GM19438 (cell line): ENCODE measurements around the gene SOX2.

Experiments
- ATAC-seq: cut with Tn5 transposase; IDR thresholded peaks from one replicate; pipeline ENCODE4 v1.9.1; 2021; ENCODE audit warnings: low read depth; ENCODE audit not compliant: unreplicated experiment

SOX2 gene

DNA sequence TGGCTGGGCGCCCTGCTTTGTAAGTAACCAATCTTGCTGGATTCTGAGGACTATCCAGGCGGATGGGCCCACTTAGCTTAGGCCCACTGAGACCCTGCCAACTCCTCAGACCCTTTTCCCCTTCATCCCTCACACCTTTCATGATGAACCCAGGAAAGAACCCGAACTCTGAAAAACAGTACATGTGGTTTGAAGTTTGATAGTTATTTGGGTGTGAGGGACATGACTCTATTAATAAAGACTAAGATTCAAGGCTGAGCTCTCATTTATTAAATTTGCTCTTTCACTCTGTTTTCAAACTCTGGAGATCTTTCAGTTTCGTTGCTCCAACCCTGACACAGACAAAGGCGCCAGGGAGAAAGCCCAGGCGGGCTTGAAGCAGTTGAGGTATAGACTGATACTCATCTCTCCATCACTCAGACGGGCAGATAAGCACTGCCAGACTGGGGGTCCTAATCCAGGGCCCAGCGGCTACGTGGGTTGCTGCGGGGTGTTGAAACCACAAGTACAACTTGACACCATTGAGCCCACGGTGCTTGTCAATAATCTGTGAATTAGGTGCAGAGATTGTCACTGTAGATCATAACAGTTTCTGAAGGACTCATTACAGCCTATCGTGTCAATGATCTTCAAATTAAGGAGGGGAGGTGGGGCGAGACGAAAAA is 7.2 kb upstream of the SOX2 start:
- no peak for ATAC-seq

DNA sequence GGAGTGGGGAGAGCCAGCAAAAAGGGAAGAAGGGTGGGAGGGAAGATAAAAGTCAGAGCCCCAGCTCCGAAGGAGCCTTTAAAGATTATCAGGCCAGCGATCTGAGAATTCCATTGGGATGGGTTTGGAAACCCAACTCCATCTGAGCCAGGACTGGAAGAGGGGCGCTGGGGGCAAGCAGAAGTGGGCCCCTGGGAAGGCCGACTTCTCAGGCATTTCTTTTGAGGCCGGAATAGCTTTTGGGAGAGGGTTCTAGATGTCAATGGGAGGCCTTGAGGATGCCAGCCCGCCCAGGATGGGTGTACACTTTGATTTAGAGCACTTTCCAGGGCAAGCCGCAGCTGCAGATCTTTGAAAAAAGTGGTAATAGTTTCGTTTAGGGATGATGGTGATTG is 6.6 kb upstream of the SOX2 start:
- no peak for ATAC-seq

DNA sequence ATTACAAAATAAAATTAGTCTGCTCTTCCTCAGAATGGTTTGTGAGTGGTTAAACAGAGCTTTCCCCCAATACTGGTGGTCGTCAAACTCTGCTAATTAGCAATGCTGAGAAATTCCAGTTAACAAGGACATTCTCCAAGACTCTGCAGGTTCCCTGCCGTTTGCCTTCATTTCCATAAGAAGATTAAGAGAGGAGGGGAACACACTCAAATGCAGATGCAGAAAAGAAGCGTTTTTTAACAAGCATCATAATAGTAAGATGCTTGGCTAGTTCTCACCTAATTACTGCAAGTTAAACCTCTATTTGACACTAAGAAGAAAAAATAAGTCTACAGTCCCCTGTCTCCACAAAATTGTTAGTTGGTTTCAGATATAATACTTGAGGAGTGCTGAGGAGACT is 3.7 kb upstream of the SOX2 start:
- no peak for ATAC-seq

DNA sequence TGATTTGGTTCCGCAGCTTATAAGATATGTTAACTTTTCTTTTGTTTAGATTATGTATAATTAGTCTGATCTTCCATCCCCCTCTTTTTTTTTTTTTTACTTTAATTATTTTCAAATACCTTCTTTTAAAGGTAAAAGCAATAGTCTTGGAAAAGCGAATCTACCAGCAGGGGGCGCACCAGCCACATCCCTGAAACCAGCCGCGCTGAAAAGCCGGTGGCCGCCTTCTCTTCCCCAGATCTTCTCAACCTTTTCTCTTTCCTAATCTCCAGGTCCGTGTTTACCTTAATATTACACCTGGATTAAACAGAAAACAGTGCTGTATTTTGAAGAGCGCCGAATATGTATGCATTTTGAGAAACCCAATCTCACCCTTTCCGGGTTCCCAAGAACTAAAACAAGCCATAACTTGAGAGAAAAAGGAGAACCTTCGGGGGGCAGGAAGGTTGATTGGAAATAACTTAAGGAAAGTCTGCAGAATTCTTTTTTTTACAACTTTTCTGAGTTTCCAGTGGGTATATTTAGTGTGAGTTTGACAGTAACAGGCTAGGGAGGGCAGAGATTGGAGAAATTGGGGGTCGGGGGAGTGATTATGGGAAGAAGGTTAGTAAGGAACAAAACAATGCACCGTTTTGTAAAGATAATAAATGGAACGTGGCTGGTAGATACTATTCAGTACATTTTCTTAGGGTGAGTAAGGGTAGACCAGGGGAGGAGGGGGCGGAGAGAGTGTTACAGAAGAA is 2.0 kb upstream of the SOX2 start:
- no peak for ATAC-seq

DNA sequence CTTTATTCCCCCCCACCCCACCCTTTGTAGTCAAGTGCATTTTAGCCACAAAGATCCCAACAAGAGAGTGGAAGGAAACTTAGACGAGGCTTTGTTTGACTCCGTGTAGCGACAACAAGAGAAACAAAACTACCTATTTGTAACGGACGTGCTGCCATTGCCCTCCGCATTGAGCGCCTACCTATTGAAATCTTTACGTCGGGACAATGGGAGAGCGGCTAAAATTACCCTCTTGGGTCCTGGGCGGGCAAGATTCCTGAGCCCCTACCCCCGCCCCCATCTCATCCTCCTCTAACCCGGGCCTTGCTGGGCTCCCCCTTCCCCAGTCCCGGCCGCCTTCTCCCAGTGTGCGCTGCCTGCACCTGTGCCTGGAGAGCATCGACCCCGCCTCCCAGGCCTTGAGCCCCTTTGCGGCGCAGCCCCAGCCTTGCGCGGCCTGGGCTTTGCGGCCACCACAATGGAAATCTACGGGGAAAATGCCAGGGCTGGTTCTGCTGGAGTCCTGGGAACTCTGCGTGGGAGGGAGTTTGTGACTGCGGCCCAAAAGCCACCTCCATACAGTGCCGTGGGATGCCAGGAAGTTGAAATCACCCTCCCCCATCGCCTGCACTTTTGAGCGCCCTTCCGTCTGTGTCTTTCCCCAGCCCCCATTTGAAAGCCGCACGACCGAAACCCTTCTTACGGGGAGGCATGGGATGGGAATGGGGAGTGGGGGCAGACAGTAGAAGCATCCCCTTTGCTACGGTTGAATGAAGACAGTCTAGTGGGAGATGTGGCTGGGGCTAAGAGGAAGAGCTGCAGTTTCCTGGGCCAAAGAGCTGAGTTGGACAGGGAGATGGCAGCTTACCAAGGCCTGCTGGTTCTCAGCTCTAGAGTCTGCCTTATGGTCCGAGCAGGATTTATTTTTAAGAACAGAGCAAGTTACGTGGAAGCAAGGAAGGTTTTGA is 1.1 kb upstream of the SOX2 start:
- no peak for ATAC-seq

DNA sequence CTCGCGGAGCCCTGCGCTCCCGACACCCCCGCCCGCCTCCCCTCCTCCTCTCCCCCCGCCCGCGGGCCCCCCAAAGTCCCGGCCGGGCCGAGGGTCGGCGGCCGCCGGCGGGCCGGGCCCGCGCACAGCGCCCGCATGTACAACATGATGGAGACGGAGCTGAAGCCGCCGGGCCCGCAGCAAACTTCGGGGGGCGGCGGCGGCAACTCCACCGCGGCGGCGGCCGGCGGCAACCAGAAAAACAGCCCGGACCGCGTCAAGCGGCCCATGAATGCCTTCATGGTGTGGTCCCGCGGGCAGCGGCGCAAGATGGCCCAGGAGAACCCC is 464 bp downstream of the SOX2 start:
- no peak for ATAC-seq

- ATAC-seq, result no peak
These were observed 991 bp downstream of the SOX2 start for GRCh38 chr3:181712553-181713279.

GRCh38 chr3:181713280-181713647 is 1.5 kb downstream of the SOX2 start:
- ATAC-seq, result no peak

DNA sequence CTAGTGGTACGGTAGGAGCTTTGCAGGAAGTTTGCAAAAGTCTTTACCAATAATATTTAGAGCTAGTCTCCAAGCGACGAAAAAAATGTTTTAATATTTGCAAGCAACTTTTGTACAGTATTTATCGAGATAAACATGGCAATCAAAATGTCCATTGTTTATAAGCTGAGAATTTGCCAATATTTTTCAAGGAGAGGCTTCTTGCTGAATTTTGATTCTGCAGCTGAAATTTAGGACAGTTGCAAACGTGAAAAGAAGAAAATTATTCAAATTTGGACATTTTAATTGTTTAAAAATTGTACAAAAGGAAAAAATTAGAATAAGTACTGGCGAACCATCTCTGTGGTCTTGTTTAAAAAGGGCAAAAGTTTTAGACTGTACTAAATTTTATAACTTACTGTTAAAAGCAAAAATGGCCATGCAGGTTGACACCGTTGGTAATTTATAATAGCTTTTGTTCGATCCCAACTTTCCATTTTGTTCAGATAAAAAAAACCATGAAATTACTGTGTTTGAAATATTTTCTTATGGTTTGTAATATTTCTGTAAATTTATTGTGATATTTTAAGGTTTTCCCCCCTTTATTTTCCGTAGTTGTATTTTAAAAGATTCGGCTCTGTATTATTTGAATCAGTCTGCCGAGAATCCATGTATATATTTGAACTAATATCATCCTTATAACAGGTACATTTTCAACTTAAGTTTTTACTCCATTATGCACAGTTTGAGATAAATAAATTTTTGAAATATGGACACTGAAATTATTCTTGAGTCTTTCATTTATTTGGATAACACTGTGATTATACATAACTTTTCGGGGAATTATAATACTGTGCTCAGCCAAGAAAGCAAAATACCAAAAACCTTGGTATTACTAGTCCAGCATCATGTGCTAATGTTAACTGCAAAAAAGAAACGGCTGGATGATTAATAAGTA is 2.2 kb downstream of the SOX2 start:
- ATAC-seq, result no peak

- no peak for ATAC-seq
These were observed 4.0 kb downstream of the SOX2 start for GRCh38 chr3:181715571-181716340.

DNA sequence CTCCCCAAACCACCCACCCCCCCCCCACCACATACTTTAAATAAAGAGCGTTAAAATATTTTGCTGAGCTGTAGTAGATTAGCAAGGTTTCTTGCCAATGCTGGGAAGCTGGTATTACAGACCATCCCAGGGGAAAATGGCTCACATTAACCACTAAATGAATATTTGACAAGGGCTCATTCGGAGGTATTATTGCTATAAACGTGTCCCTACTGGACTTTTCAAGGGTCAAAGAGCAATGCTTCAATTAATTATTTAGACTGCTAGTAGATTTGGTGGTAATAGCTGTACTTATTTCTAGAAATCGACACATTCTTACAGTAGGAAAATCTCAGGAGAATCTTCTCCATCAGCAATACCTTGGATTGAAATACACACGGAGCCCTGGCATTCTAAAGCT is 5.2 kb downstream of the SOX2 start:
- ATAC-seq, result no peak

GRCh38 chr3:181717549-181718171 is 5.9 kb downstream of the SOX2 start:
- no peak for ATAC-seq

DNA sequence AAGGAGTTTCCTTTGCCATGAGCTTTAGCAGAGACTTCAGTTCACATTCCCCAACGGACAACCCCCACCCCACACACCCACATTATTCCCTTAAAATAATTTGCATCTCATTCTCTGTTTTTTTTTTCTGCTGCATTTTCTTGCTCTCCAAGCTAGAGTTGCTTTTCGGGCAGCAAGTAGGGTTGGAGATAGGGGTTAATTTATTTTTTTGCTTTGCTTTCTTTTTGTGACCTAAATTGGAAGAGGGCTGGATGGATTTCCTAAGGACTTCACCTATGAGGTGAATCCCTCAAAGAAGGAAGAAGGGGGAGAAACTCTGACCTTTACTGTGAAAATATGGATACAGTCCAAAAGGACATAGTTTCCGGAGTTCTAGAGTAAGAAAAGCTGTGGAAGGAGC is 6.6 kb downstream of the SOX2 start:
- no peak for ATAC-seq

GRCh38 chr3:181718987-181719911 is 7.5 kb downstream of the SOX2 start:
- no peak for ATAC-seq

GRCh38 chr3:181719991-181720680 is 8.4 kb downstream of the SOX2 start:
- no peak for ATAC-seq

DNA sequence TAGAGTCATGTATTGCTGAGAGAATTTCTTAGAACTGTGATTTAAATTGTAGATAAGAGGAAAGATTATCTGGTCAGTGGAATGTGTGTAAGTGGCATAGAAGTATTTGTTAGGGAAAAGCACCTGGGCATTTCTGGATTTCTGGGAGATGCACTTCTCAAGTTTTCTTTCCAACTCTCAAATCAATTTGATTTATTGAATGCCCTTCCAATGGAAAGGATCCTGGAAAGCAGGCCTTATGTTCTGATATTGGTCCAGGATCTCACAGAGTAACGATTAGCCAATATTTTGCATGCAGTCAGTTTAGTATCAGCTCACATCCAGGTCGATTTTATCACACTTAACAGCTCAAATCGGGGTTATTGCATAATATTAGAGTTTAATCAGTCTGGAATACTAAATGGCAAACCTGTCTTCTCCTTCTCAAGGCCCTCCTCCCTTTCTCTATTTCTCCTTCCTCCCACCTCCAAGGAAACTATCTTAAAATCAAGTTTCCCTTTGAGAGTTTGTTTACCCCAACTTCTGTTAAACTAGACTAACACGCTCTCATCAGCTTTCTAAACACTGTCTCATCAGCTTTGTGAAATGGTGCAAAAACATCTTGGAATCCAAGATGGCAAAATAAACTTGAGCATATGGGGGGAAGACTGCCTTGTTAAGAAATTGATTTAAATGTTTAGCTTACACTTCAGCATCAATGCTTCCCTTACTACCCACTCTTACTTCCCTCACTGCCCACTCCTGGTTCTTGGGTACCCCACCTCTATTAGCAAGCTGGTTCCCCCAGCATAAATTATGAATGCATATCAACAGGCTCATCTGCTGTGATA is 9.5 kb downstream of the SOX2 start:
- no peak for ATAC-seq
